HG02571 (cell line): Measurements from ENCODE around the gene MOV10.
"Not testable (repeated sequence)": the region's sequence is repeated elsewhere in the genome, so short reads cannot be mapped to it uniquely, and the experiment has no call there.

Experiments used
- ATAC-seq: cut with Tn5 transposase; IDR thresholded peaks from one replicate; pipeline ENCODE4 v1.9.1; 2021; ENCODE audit warnings: mild to moderate bottlenecking, moderate library complexity; ENCODE audit not compliant: unreplicated experiment

Gene MOV10

DNA sequence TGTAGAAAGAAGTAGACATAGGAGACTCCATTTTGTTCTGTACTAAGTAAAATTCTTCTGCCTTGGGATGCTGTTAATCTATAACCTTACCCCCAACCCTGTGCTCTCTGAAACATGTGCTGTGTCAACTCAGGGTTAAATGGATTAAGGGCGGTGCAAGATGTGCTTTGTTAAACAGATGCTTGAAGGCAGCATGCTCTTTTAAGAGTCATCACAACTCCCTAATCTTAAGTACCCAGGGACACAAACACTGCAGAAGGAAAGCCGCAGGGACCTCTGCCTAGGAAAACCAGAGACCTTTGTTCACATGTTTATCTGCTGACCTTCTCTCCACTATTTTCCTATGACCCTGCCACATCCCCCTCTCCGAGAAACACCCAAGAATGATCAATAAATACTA is 54.6 kb downstream of the MOV10 start:
- ATAC-seq = not testable (repeated sequence)

DNA sequence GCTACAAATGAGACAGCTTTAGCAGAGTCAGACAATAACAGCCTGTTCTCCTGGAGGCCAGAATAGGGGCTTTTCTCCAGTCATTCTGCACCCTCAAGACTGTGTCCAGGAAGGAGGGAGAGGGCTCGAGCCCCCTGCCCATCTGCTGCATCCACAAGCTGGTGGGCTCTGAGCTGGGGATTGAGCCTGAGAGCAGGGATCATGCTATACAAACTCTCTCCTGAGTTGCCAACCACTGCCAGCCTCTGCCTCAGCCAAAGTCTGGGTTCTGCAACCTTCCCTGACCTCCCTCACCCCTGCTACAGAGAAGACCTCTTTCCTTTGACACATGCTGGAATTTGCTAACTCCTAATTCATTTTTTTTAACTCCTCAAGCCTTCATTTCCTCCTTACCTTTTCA is 55.5 kb downstream of the MOV10 start:
- no peak for ATAC-seq

DNA sequence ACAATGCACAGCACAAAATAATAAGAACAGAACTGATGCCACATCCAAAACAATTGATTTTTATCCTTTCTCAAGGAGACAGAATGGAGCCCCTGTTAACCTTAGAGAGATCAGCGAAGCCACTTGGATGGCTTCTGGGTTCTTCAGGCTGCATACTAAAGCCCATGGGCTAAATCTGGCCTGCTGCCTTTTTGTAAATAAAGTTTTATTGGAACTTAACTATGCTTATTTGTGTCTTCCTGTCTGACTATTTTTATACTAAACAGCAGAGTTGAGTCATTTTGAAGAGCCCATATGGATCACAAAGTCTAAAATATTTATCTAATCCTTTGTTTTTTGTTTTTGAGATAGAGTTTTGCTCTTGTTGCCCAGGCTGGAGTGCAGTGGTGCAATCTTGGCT is 57.0 kb downstream of the MOV10 start:
- no peak for ATAC-seq

DNA sequence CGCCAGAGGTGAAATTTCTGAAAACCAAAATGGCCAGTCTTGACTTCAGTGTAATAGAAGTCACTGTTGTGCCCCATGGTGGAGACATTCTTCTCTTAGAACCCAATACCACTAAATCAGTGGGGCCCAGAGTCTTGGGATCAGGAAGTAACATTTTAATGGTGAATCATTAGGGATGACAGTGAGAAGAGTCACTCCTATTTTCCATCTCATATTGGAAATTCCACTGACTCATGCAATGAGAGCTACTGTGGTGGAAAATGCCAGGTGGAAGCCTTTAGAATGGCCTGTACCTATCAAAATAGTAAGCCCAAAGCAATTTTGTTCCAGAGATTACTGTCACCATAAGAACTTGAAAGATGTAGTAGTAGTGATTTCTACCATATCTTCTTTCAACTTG is 61.3 kb downstream of the MOV10 start:
- ATAC-seq = no peak

DNA sequence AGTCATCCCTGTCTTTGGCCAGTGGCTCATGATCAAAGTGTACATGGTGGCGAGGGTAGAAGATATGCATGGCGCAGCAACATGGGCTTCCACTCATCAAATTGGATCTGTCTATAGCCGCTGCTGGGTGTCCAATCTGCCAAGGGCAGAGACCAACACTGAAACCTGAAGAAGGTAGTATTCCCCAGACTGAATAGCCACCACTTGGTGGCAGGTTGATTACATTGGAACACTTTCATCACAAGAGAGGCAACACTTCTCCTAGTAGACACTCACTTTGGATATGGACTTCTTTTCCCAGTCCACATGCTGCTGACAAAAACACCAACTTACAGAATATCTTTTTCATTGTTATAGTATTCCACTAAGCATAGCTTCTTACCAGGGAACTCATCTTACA is 63.1 kb downstream of the MOV10 start:
- ATAC-seq = no peak

DNA sequence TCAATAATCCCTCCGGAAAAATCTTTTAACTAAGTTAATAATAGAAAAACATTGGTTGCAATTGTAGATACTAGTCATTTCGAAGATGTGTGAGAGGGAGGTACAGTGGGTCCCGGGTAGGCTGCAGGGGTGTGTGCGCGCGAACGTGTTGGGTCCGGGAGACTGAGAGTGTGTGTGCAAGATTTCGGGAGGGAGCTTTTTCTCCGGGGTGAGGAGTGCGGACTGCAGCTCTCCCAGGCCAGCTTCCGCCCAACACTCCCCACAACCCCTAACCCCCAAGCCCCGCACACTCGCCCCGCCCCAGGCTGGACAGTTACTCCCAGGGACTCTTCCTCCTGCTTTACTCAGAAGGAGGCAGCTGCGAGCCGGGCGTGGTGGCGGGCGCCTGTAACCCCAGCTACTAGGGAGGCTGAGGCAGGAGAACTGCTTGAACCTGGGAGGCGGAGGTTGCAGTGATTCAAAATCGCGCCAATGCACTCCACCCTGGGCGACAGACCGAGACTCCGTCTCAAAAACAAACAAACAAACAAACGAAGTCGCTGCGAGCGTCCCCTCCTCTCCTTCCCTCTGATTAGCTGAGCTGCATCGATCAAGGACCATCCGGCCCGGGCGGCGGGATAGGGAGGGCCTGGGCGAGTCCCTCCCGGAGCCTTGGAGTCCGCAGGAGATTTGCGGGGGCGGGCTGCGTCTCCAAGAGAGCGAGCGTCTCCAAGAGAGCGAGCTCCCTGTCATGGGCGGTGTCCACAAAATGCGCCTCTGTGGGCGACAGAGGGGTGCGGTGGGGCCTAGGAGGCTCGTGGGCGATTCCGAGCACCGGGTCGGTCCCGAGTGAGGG is 68.9 kb downstream of the MOV10 start:
- no peak for ATAC-seq

DNA sequence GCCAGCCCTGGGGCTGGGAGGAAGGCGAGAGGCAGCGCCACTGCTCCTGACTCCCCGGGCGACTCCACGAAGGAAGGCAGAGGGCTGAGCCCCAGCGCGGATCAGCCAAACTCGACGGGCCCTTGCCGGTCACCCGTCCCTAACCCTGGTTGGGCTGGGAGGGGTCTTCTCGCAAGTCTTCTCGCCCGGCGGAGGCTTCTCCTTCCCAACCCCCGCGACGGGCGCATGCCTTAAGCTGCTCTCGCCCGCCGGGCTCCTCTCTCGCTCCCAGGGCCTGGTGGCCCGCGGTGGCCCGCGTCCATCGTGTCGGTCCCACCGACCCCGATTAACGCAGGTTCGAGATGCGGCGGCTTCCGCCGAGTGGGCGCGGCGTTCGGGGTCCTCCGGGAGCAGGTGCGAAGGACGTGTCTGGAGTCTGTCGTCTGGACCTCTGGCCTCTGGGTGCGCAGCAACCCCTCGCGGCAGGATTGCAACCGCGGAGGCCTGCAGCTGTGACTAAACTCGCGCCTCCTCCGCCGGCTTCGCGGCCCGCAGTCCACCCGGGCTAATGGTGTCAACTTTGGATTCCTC is 69.6 kb downstream of the MOV10 start:
- ATAC-seq = no peak

DNA sequence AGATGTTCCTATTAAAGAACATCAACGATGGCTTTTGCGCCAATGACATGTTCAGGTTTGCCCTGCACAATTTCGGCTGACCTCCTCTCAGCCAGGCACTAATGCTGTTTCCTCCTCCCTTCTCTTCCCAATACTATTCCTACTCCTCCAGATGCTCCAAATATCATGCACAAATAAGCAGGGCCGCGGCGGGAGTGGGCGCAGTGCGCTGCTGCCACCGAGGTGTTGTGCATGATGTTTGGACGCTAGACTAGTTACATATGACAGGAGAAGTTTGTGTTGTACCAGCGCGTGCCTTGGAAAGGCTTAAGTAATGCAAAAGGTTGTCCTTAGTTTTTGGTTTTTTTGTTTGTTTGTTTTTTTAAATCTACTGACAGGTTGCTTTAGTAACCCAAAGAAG is 73.9 kb downstream of the MOV10 start:
- no peak for ATAC-seq
